Body of pancreas (tissue), 4 donors: ENCODE measurements around the gene SEL1L. TPM values are rescaled to one million over a fixed set of nuclear protein-coding genes. Genes with fewer than 3 reads are reported as not detected.
A peak's percentile ranks its signal among the peaks of the same experiment; 100 is the strongest.

Experiments
- ATAC-seq: fragments of 150-250 bp; one replicate; pipeline ENCODE4 v1.9.1; 2016
- DNase-seq, 4 donors: peaks; one replicate each; pipeline ENCODE4 v3.0.0-alpha.2; 2019
- H3K27ac ChIP-seq, 4 donors: fragments of 200-600 bp; sonication (generic); 1 replicate in 3 of 4; 2 replicates in 1 of 4; pipeline versions ENCODE4 v1.5.1 to v1.6.1; 2016 to 2019; ENCODE audit warnings: mild to moderate bottlenecking in 1 of 4, mixed read lengths in 1 of 4, moderate library complexity in 1 of 4
- H3K27me3 ChIP-seq, 2 donors: fragments of 200-600 bp; sonication (generic); one replicate each; pipeline ENCODE4 v1.6.0; 2016; ENCODE audit warnings: mild to moderate bottlenecking in 1 of 2
- H3K36me3 ChIP-seq, 2 donors: fragments of 200-600 bp; sonication (generic); replicated peaks in 1 of 2; 2 replicates each; pipeline ENCODE4 v1.5.1; 2016; ENCODE audit warnings: low read depth in 2 of 2; ENCODE audit not compliant: insufficient read depth in 1 of 2
- H3K4me1 ChIP-seq: fragments of 200-600 bp; sonication (generic); one replicate; pipeline ENCODE4 v1.6.0; 2016
- H3K4me3 ChIP-seq, 2 donors: fragments of 200-600 bp; sonication (generic); 1 replicate in 1 of 2; 2 replicates in 1 of 2; pipeline ENCODE4 v1.5.1; 2016 to 2019
- H3K9me3 ChIP-seq, 3 donors: fragments of 200-600 bp; sonication (generic); 1 replicate in 2 of 3; 2 replicates in 1 of 3; pipeline ENCODE4 v1.5.1; 2016
- POLR2A ChIP-seq, 3 donors: fragments of 450-650 bp; IDR thresholded peaks; one replicate each; pipeline ENCODE4 v1.6.1; 2016; ENCODE audit warnings: antibody characterized with exemption in 3 of 3, mild to moderate bottlenecking in 2 of 3
- WGBS, 2 donors: methylation state at CpG; one replicate each; pipeline ENCODE4 v1.1.5; 2017; 5-methylcytosine and 5-hydroxymethylcytosine counted together
- intact Hi-C: fragments of 100-400 bp; cut with DNase I; formaldehyde crosslinking; loops from one replicate; pipeline ENCODE4 v1.15.1; 2023
- total RNA-seq, 2 donors: library from RNA; depleted of rRNA; stranded (reverse); fragments of >200 nt; gene quantifications; one replicate each; pipeline ENCODE4 v1.1.0, GENCODE V29; 2016
- TF ChIP-seq, protein P1 (sequence below), 7 experiments: fragments of 450-650 bp in 4 of 7; fragments of 200-600 bp in 3 of 7; sonication (generic) in 3 of 7; IDR thresholded peaks; one replicate each; pipeline ENCODE4 v1.5.1; 2016 to 2019; ENCODE audit warnings: antibody characterized with exemption in 7 of 7

Gene SEL1L
- total RNA-seq, 2 donors from 2014 or later: 183 to 268 TPM

DNA sequence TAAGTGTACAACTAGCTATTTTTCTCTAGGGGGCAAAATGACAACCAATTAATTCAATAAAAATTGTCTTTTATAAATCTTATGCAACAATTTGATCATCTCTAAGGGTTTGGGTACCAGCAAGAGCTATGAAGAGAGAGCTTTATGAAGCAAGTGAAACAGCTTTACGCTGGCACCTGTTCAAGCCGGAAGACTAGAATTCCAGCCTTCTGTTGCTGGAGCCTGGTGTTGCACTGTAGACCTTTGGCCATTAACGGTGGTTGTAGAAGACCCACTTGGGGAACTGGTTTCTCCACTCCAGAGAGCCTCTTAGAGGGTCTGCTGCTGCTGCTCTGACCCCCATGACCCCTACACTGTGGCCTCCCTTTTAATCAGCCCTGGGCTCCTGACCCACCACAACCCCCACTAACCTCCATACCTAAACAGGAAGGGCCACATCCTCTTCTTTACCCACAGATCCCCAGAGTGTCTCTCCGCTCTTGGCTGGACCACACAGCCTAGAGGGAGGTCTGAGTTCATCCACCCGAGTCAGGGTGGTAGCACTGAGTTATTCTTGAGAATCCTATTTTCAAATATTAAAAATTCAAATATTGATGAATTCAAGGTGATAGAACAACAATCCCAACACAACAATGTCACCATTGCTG lies 79.0 kb downstream of the SEL1L start:
- WGBS, 2 donors: 63 to 69% methylated on average over 5 of the region's 5 CpGs
- ATAC-seq (no peak), DNase-seq (no peak)
- Histone ChIP-seq H3K27me3 (no peaks in the 10 kb centered on the region), H3K27ac (no peak overlapping the region), H3K4me1 (no peaks in the 10 kb centered on the region), H3K4me3 (no peak overlapping the region), H3K9me3 (no peaks in the 10 kb centered on the region), H3K36me3 (no peaks in the 10 kb centered on the region)
- intact Hi-C loops: loop anchor here (5.0 to 10.0 kb wide), 2 partner anchors 187 to 450 kb away; no protein-coding TSS in a partner anchor
- TF ChIP-seq POLR2A (IDR thresholded peaks at IDR 0.05): no peak
- TF ChIP-seq, protein P1, sequence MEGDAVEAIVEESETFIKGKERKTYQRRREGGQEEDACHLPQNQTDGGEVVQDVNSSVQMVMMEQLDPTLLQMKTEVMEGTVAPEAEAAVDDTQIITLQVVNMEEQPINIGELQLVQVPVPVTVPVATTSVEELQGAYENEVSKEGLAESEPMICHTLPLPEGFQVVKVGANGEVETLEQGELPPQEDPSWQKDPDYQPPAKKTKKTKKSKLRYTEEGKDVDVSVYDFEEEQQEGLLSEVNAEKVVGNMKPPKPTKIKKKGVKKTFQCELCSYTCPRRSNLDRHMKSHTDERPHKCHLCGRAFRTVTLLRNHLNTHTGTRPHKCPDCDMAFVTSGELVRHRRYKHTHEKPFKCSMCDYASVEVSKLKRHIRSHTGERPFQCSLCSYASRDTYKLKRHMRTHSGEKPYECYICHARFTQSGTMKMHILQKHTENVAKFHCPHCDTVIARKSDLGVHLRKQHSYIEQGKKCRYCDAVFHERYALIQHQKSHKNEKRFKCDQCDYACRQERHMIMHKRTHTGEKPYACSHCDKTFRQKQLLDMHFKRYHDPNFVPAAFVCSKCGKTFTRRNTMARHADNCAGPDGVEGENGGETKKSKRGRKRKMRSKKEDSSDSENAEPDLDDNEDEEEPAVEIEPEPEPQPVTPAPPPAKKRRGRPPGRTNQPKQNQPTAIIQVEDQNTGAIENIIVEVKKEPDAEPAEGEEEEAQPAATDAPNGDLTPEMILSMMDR (IDR thresholded peaks at IDR 0.05): no peak

- TF ChIP-seq POLR2A (IDR thresholded peaks at IDR 0.05): no peak
- TF ChIP-seq, protein P1 (IDR thresholded peaks at IDR 0.05): peak; percentile 59 to 93 (median 88)
- H3K9me3 ChIP-seq: no peaks in the 10 kb centered on the region
- no peak overlapping the region for H3K27ac ChIP-seq
- intact Hi-C loops: loop anchor here (10.0 kb wide), 1 partner anchor 448 kb away; no protein-coding TSS in a partner anchor
- 12 to 14% methylated on average over 8 of the region's 8 CpGs for WGBS, 2 donors
- no peaks in the 10 kb centered on the region for H3K27me3 ChIP-seq
- H3K36me3 ChIP-seq: no peaks in the 10 kb centered on the region
- peaks cover 10% of the 10 kb centered on the region for H3K4me1 ChIP-seq
- DNase-seq (peak; percentile 63 to 70 (median 66)), ATAC-seq (peak; percentile 83)
- no peak overlapping the region for H3K4me3 ChIP-seq
These were observed 80.4 kb downstream of the SEL1L start for GRCh38 chr14:81453166-81453766.

DNA sequence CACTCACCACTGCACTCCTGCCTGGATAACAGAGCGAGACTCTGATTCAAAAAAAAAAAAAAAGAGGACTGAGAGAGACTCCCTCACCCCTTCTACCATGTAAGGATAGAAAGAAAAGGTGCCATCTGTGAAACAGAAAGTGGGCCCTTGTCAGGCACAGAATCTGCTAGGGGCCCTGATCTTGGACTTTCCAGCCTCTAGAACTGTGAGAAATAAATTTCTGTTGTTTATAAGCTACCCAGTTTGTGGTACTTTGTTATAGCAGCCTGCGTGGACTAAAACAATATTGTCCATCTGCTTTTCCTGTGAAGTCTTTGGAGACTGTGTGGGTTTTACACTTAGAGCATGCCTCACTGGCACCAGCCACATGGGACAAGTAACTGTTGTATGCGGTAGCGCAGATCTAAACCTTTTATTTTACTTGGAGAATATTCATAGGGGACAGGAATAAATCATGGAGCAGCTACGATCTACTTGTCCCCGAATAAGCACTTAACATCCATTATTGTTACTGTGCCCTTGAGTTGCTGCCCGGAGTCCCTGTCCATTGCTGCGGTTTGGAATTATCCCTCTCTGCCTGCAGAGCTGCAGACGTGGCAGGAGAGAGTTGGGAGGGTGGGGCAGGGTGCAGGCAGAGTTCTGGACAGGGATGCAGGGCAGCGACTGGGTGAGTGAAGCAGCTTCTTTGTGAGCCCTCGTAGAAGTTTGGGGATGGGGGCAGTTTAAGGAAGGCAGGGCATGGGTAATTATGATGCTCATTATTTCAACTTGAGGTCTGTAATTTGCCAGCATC lies 81.1 kb downstream of the SEL1L start:
- no peak for ATAC-seq
- Histone ChIP-seq H3K4me1 (peaks cover 10% of the 10 kb centered on the region), H3K27me3 (no peaks in the 10 kb centered on the region), H3K36me3 (no peaks in the 10 kb centered on the region), H3K9me3 (no peaks in the 10 kb centered on the region), H3K27ac (no peak overlapping the region), H3K4me3 (no peak overlapping the region)
- TF ChIP-seq, protein P1 (IDR thresholded peaks at IDR 0.05): no peak
- TF ChIP-seq POLR2A (IDR thresholded peaks at IDR 0.05): no peak
- intact Hi-C loops: loop anchor here (10.0 kb wide), 1 partner anchor 448 kb away; no protein-coding TSS in a partner anchor
- DNase-seq: no peak
- whole genome bisulfite sequencing, 2 donors: 59% methylated on average over 11 of the region's 11 CpGs

GRCh38 chr14:81450976-81451375 lies 82.7 kb downstream of the SEL1L start:
- TF ChIP-seq, protein P1 (IDR thresholded peaks at IDR 0.05): no peak
- H3K9me3 ChIP-seq: no peaks in the 10 kb centered on the region
- H3K4me1 ChIP-seq: peaks cover 10% of the 10 kb centered on the region
- no peak overlapping the region for H3K27ac ChIP-seq
- 46 to 63% methylated on average over 3 of the region's 3 CpGs for WGBS, 2 donors
- DNase-seq: no peak
- ATAC-seq: no peak
- intact Hi-C loops: loop anchor here (10.0 kb wide), 1 partner anchor 446 kb away; no protein-coding TSS in a partner anchor
- H3K4me3 ChIP-seq: no peak overlapping the region
- H3K27me3 ChIP-seq: no peaks in the 10 kb centered on the region
- H3K36me3 ChIP-seq: no peaks in the 10 kb centered on the region
